K562 (cell line): Measurements from ENCODE around the gene SH3TC1. TPM values are rescaled to one million over a fixed set of nuclear protein-coding genes. Genes with fewer than 3 reads are reported as not detected.

ENCODE experiments used
- BCL6 ChIP-seq: fragments of 250-450 bp; sonication (Bioruptor Pico); IDR thresholded peaks from 2 replicates; pipeline ENCODE4 v1.4.0; 2020
- CXXC5 ChIP-seq: fragments of 250-450 bp; sonication (Bioruptor Pico); IDR thresholded peaks from 2 replicates; pipeline ENCODE4 v1.8.0; 2022; ENCODE audit warnings: inconsistent platforms, mild to moderate bottlenecking, moderate library complexity
- GATAD2B ChIP-seq: fragments of 450-650 bp; IDR thresholded peaks from 2 replicates; pipeline ENCODE4 v1.6.1; 2017; ENCODE audit warnings: mild to moderate bottlenecking, borderline replicate concordance
- KHSRP ChIP-seq: fragments of 450-650 bp; IDR thresholded peaks from 2 replicates; pipeline ENCODE4 v1.6.1; 2017
- MEF2A ChIP-seq: IDR thresholded peaks from 2 replicates; pipeline ENCODE4 v1.6.1; 2011; ENCODE audit warnings: low read depth, mild to moderate bottlenecking, low read length, moderate library complexity; ENCODE audit not compliant: control insufficient read depth
- NCOA1 ChIP-seq: fragments of 450-650 bp; IDR thresholded peaks from 2 replicates; pipeline ENCODE4 v1.6.1; 2016; ENCODE audit warnings: low read depth
- NCOR1 ChIP-seq: fragments of 450-650 bp; IDR thresholded peaks from 2 replicates; pipeline ENCODE4 v1.6.1; 2016; ENCODE audit warnings: mild to moderate bottlenecking, moderate library complexity
- NFRKB ChIP-seq: fragments of 450-650 bp; IDR thresholded peaks from 2 replicates; pipeline ENCODE4 v1.6.1; 2016; ENCODE audit warnings: low read depth
- PRMT5 ChIP-seq: sonication (generic); formaldehyde crosslinking; IDR thresholded peaks from 2 replicates; pipeline ENCODE4 v1.5.0; 2020; ENCODE audit warnings: missing genetic modification reagents
- SMAD1 ChIP-seq: fragments of 150-350 bp; IDR thresholded peaks from 2 replicates; pipeline ENCODE4 v1.6.1; 2014; ENCODE audit warnings: low read length, low read depth; ENCODE audit not compliant: partially characterized antibody
- SMARCC2 ChIP-seq: fragments of 450-650 bp; IDR thresholded peaks from 2 replicates; pipeline ENCODE4 v1.6.1; 2017; ENCODE audit warnings: antibody characterized with exemption, moderate library complexity, mild to moderate bottlenecking, low read depth
- ZBTB1 ChIP-seq: sonication (generic); formaldehyde crosslinking; IDR thresholded peaks from 2 replicates; pipeline ENCODE4 v1.8.1; 2023; ENCODE audit warnings: missing genetic modification reagents, low read depth, mild to moderate bottlenecking, borderline replicate concordance
- ZNF165 ChIP-seq: fragments of 250-450 bp; sonication (Bioruptor Pico); IDR thresholded peaks from 2 replicates; pipeline ENCODE4 v1.4.0; 2020; ENCODE audit warnings: borderline replicate concordance
- ZNF282 ChIP-seq: sonication (generic); formaldehyde crosslinking; IDR thresholded peaks from 2 replicates; pipeline ENCODE4 v1.8.1; 2023; ENCODE audit warnings: missing genetic modification reagents
- ZNF316 ChIP-seq: fragments of 450-650 bp; IDR thresholded peaks from 2 replicates; pipeline ENCODE4 v1.6.1; 2016
- ZNF561 ChIP-seq: fragments of 450-650 bp; formaldehyde crosslinking; conservative IDR thresholded peaks from 2 replicates; pipeline ENCODE4 v1.4.0; 2020; ENCODE audit warnings: mild to moderate bottlenecking, moderate library complexity
- ZNF583 ChIP-seq: fragments of 250-450 bp; sonication (Bioruptor Pico); IDR thresholded peaks from 2 replicates; pipeline ENCODE4 v1.4.0; 2020
- polyA plus RNA-seq, 8 experiments: library from polyadenylated mRNA; depleted of rRNA in 4 of 8; stranded (reverse) in 5 of 8; unstranded in 3 of 8; fragments of >200 nt; fragmentation: Nextera tagmentation in 2 of 8; fragmentation: Illumina TruSeq in 1 of 8; extraction: Ambion mirVana in 2 of 8; extraction: Trizol in 1 of 8; gene quantifications; 2 replicates each; pipeline versions ENCODE4 v1.2.1 to v1.2.3, GENCODE V29; 2011 to 2014; ENCODE audit warnings: inconsistent platforms in 1 of 8, missing spikeins in 1 of 8
- total RNA-seq, 7 experiments: library from RNA; depleted of rRNA in 6 of 7; stranded (reverse); fragments of >200 nt in 6 of 7; fragmentation: Illumina TruSeq in 2 of 7; extraction: Trizol in 2 of 7; gene quantifications; 2 replicates each; pipeline versions ENCODE4 v1.2.1 to v1.2.3, GENCODE V29; 2011 to 2021; ENCODE audit warnings: low replicate concordance in 1 of 7
- TF ChIP-seq, protein P1 (sequence below): fragments of 250-450 bp; sonication (Bioruptor Pico); IDR thresholded peaks from 2 replicates; pipeline ENCODE4 v1.6.1; 2021; ENCODE audit warnings: mild to moderate bottlenecking
- TF ChIP-seq, protein P2 (sequence below): IDR thresholded peaks from 2 replicates; pipeline ENCODE4 v1.6.1; 2014; ENCODE audit warnings: antibody characterized with exemption
- TF ChIP-seq, protein P3 (sequence below): fragments of 450-650 bp; IDR thresholded peaks from 2 replicates; pipeline ENCODE4 v1.6.1; 2018; ENCODE audit not compliant: partially characterized antibody
- TF ChIP-seq, protein P4 (sequence below): fragments of 450-650 bp; formaldehyde crosslinking; IDR thresholded peaks from 2 replicates; pipeline ENCODE4 v1.4.0; 2022; ENCODE audit warnings: missing genetic modification characterization
- TF ChIP-seq, protein P5 (sequence below): sonication (generic); formaldehyde crosslinking; IDR thresholded peaks from 2 replicates; pipeline ENCODE4 v1.8.0; 2022; ENCODE audit warnings: missing genetic modification reagents, mild to moderate bottlenecking, moderate library complexity, borderline replicate concordance

SH3TC1 gene
- total and polyA plus RNA-seq, 9 of the 15 experiments (the other 6 are each of a cell fraction or from before 2014, with no cell fraction given) = 0.04 to 2.1 (median 0.48) TPM; not detected in 1

DNA sequence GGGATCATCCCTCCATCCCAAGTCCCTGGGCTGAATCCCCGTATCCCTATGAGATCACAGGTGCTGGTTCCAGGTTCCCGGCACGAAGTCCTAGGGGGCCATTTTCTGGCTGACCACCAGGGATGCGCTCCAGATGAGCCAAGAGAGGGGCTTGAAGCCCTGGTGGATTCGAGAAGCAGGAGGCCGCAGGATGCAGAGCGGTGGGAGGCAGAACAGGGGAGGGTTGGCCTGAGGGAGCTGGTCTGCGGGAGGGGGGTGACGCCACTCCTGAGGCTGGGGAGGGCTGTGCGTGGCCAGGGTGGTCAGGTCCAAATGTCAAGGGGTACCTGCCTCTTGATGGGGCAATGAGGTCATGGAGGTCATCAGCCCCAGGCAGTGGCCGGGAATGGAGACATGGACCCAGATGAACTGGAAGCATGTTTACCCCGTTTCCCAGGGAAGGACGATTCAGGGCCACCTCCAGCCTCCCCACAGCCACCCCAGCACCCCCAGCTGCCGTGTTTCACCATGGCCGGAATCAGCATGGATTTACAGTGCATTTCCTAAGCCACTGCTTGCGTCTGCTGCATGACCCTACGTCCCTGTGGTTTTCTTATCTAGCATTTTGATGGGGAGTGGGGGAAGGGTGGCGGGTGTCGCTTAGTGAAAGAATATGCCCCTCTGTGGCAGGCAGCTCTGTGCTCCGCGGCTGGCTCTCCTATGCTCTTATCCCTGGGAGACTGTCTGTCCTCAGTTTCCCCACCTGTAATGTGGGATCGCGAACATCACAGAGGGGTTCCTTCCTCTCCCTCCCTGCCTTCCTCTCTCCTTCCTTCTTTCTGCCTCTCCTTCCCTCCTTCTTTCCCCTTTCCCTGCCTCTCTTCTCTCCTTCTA, 53.4 kb downstream of the SH3TC1 start (continued):
- TF ChIP-seq, protein P1, sequence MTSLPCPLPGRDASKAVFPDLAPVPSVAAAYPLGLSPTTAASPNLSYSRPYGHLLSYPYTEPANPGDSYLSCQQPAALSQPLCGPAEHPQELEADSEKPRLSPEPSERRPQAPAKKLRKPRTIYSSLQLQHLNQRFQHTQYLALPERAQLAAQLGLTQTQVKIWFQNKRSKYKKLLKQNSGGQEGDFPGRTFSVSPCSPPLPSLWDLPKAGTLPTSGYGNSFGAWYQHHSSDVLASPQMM (CRISPR knock-in tag) = no peak
- TF ChIP-seq, protein P2, sequence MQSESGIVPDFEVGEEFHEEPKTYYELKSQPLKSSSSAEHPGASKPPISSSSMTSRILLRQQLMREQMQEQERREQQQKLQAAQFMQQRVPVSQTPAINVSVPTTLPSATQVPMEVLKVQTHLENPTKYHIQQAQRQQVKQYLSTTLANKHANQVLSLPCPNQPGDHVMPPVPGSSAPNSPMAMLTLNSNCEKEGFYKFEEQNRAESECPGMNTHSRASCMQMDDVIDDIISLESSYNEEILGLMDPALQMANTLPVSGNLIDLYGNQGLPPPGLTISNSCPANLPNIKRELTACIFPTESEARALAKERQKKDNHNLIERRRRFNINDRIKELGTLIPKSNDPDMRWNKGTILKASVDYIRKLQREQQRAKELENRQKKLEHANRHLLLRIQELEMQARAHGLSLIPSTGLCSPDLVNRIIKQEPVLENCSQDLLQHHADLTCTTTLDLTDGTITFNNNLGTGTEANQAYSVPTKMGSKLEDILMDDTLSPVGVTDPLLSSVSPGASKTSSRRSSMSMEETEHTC = 0 out of 2 replicates have a peak, but pooled peaks have one; percentile 31
- no peak for TF ChIP-seq PRMT5 (CRISPR knock-in tag)
- TF ChIP-seq NFRKB = no peak
- peak; percentile 88 for TF ChIP-seq CXXC5 (CRISPR knock-in tag)
- no peak for TF ChIP-seq ZNF282
- TF ChIP-seq NCOA1 = peak; percentile 79; the same call in 1 of the 2 replicates
- TF ChIP-seq SMARCC2 = no peak; the same call in 1 of the 2 replicates
- peak; percentile 82 for TF ChIP-seq NCOR1
- TF ChIP-seq KHSRP = no peak
- no peak for TF ChIP-seq ZNF165 (CRISPR knock-in tag)
- TF ChIP-seq ZNF316 = no peak
- TF ChIP-seq MEF2A = no peak
- TF ChIP-seq, protein P3, sequence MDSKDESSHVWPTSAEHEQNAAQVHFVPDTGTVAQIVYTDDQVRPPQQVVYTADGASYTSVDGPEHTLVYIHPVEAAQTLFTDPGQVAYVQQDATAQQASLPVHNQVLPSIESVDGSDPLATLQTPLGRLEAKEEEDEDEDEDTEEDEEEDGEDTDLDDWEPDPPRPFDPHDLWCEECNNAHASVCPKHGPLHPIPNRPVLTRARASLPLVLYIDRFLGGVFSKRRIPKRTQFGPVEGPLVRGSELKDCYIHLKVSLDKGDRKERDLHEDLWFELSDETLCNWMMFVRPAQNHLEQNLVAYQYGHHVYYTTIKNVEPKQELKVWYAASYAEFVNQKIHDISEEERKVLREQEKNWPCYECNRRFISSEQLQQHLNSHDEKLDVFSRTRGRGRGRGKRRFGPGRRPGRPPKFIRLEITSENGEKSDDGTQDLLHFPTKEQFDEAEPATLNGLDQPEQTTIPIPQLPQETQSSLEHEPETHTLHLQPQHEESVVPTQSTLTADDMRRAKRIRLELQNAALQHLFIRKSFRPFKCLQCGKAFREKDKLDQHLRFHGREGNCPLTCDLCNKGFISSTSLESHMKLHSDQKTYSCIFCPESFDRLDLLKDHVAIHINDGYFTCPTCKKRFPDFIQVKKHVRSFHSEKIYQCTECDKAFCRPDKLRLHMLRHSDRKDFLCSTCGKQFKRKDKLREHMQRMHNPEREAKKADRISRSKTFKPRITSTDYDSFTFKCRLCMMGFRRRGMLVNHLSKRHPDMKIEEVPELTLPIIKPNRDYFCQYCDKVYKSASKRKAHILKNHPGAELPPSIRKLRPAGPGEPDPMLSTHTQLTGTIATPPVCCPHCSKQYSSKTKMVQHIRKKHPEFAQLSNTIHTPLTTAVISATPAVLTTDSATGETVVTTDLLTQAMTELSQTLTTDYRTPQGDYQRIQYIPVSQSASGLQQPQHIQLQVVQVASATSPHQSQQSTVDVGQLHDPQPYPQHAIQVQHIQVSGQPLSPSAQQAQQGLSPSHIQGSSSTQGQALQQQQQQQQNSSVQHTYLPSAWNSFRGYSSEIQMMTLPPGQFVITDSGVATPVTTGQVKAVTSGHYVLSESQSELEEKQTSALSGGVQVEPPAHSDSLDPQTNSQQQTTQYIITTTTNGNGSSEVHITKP = peak; percentile 98
- TF ChIP-seq ZBTB1 (CRISPR knock-in tag) = no peak
- TF ChIP-seq, protein P4, sequence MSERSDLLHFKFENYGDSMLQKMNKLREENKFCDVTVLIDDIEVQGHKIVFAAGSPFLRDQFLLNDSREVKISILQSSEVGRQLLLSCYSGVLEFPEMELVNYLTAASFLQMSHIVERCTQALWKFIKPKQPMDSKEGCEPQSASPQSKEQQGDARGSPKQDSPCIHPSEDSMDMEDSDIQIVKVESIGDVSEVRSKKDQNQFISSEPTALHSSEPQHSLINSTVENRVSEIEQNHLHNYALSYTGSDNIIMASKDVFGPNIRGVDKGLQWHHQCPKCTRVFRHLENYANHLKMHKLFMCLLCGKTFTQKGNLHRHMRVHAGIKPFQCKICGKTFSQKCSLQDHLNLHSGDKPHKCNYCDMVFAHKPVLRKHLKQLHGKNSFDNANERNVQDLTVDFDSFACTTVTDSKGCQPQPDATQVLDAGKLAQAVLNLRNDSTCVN (CRISPR knock-in tag) = no peak
- no peak for TF ChIP-seq GATAD2B
- TF ChIP-seq, protein P5, sequence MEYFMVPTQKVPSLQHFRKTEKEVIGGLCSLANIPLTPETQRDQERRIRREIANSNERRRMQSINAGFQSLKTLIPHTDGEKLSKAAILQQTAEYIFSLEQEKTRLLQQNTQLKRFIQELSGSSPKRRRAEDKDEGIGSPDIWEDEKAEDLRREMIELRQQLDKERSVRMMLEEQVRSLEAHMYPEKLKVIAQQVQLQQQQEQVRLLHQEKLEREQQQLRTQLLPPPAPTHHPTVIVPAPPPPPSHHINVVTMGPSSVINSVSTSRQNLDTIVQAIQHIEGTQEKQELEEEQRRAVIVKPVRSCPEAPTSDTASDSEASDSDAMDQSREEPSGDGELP (CRISPR knock-in tag) = peak; percentile 38; the same call in 1 of the 2 replicates
- no peak for TF ChIP-seq BCL6 (CRISPR knock-in tag)
- TF ChIP-seq SMAD1 = no peak
- no peak for TF ChIP-seq ZNF561 (CRISPR knock-in tag)
- TF ChIP-seq ZNF583 (CRISPR knock-in tag) = no peak
